ENCODE measurements around the gene ITGB3BP.
"Not testable (repeated sequence)": the region's sequence is repeated elsewhere in the genome, so short reads cannot be mapped to it uniquely, and the experiment has no call there.

- not testable (repeated sequence) for TF ChIP-seq POLR2A, POLR2AphosphoS5 (IDR thresholded peaks at IDR 0.05)
- TF ChIP-seq, protein P1, sequence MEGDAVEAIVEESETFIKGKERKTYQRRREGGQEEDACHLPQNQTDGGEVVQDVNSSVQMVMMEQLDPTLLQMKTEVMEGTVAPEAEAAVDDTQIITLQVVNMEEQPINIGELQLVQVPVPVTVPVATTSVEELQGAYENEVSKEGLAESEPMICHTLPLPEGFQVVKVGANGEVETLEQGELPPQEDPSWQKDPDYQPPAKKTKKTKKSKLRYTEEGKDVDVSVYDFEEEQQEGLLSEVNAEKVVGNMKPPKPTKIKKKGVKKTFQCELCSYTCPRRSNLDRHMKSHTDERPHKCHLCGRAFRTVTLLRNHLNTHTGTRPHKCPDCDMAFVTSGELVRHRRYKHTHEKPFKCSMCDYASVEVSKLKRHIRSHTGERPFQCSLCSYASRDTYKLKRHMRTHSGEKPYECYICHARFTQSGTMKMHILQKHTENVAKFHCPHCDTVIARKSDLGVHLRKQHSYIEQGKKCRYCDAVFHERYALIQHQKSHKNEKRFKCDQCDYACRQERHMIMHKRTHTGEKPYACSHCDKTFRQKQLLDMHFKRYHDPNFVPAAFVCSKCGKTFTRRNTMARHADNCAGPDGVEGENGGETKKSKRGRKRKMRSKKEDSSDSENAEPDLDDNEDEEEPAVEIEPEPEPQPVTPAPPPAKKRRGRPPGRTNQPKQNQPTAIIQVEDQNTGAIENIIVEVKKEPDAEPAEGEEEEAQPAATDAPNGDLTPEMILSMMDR (IDR thresholded peaks at IDR 0.05) = not testable (repeated sequence)
These were observed 102.3 kb downstream of the ITGB3BP start for GRCh38 chr1:63420746-63421145.

All from prostate gland (tissue), 2 donors.